H9 (cell line): ENCODE measurements around the gene TRIM67. TPM values are rescaled to one million over a fixed set of nuclear protein-coding genes. Genes with fewer than 3 reads are reported as not detected.

Source experiments
- DNase-seq: peaks from one replicate; pipeline ENCODE4 v3.0.0-alpha.2; 2017
- H2AFZ ChIP-seq: one replicate; pipeline ENCODE4 v1.6.1; 2013; ENCODE audit warnings: mild to moderate bottlenecking, low read length, control low read depth, moderate library complexity
- H2AK5ac ChIP-seq: 2 replicates; pipeline ENCODE4 v1.6.1; 2013; ENCODE audit warnings: low read length, control low read depth, mixed read lengths; ENCODE audit not compliant: insufficient read length
- H2BK120ac ChIP-seq: one replicate; pipeline ENCODE4 v1.6.1; 2013; ENCODE audit warnings: low read depth, mild to moderate bottlenecking, low read length, control low read depth, inconsistent platforms; ENCODE audit not compliant: poor library complexity, severe bottlenecking
- H2BK12ac ChIP-seq: 2 replicates; pipeline ENCODE4 v1.6.1; 2013; ENCODE audit warnings: low read length, control low read depth, mixed read lengths, low read depth; ENCODE audit not compliant: insufficient read length
- H2BK15ac ChIP-seq: 2 replicates; pipeline ENCODE4 v1.6.1; 2013; ENCODE audit warnings: low read depth, low read length, control low read depth
- H2BK20ac ChIP-seq: one replicate; pipeline ENCODE4 v1.6.1; 2013; ENCODE audit warnings: low read depth, mild to moderate bottlenecking, low read length, control low read depth, inconsistent platforms; ENCODE audit not compliant: poor library complexity, severe bottlenecking
- H2BK5ac ChIP-seq: 2 replicates; pipeline ENCODE4 v1.6.1; 2013; ENCODE audit warnings: low read length, control low read depth, mixed read lengths; ENCODE audit not compliant: insufficient read length
- H3K14ac ChIP-seq: 2 replicates; pipeline ENCODE4 v1.6.1; 2013; ENCODE audit warnings: low read length, control low read depth; ENCODE audit not compliant: insufficient read depth
- H3K18ac ChIP-seq: 2 replicates; pipeline ENCODE4 v1.6.1; 2013; ENCODE audit warnings: low read depth, mild to moderate bottlenecking, mixed read lengths, low read length, control low read depth; ENCODE audit not compliant: insufficient read length
- H3K23ac ChIP-seq: 2 replicates; pipeline ENCODE4 v1.6.1; 2013; ENCODE audit warnings: low read length, control low read depth, mixed read lengths, low read depth; ENCODE audit not compliant: insufficient read length
- H3K23me2 ChIP-seq: 2 replicates; pipeline ENCODE4 v1.6.1; 2013; ENCODE audit warnings: low read depth, mild to moderate bottlenecking, mixed read lengths, low read length, control low read depth; ENCODE audit not compliant: insufficient read length, poor library complexity, severe bottlenecking
- H3K27ac ChIP-seq: 2 replicates; pipeline ENCODE4 v1.5.1; 2013; ENCODE audit warnings: low read length, control low read depth, mixed read lengths, low read depth; ENCODE audit not compliant: insufficient read length
- H3K27me3 ChIP-seq: 2 replicates; pipeline ENCODE4 v1.6.1; 2013; ENCODE audit warnings: low read length, control low read depth, inconsistent platforms; ENCODE audit not compliant: insufficient read depth
- H3K4ac ChIP-seq: 2 replicates; pipeline ENCODE4 v1.6.1; 2013; ENCODE audit warnings: low read depth, mild to moderate bottlenecking, control low read depth, inconsistent platforms, low read length, moderate library complexity
- H3K4me1 ChIP-seq: 2 replicates; pipeline ENCODE4 v1.6.1; 2013; ENCODE audit warnings: low read length, control low read depth, inconsistent platforms; ENCODE audit not compliant: insufficient read depth
- H3K4me2 ChIP-seq: 2 replicates; pipeline ENCODE4 v1.6.1; 2013; ENCODE audit warnings: low read length, control low read depth, mixed read lengths; ENCODE audit not compliant: insufficient read length, insufficient read depth
- H3K56ac ChIP-seq: 2 replicates; pipeline ENCODE4 v1.6.1; 2013; ENCODE audit warnings: low read depth, mild to moderate bottlenecking, mixed read lengths, low read length, control low read depth; ENCODE audit not compliant: insufficient read length
- H3K79me1 ChIP-seq: 2 replicates; pipeline ENCODE4 v1.6.1; 2013; ENCODE audit warnings: low read depth, mild to moderate bottlenecking, moderate library complexity, low read length, control low read depth, inconsistent platforms; ENCODE audit not compliant: insufficient read depth, poor library complexity, severe bottlenecking
- H3K79me2 ChIP-seq: 2 replicates; pipeline ENCODE4 v1.6.1; 2013; ENCODE audit warnings: low read length, control low read depth, inconsistent platforms; ENCODE audit not compliant: insufficient read depth
- H3K9ac ChIP-seq: 2 replicates; pipeline ENCODE4 v1.6.1; 2013; ENCODE audit warnings: low read length, control low read depth, mixed read lengths; ENCODE audit not compliant: insufficient read length; ENCODE audit errors: extremely low read depth
- H3K9me3 ChIP-seq: one replicate; pipeline ENCODE4 v1.6.1; 2013; ENCODE audit warnings: low read depth, low read length, inconsistent platforms; ENCODE audit not compliant: control insufficient read depth
- H3T11ph ChIP-seq: one replicate; pipeline ENCODE4 v1.6.1; 2013; ENCODE audit warnings: mild to moderate bottlenecking, low read length, control low read depth, inconsistent platforms
- H4K20me1 ChIP-seq: one replicate; pipeline ENCODE4 v1.6.1; 2013; ENCODE audit not compliant: control insufficient read depth, insufficient read length, insufficient read depth
- H4K5ac ChIP-seq: 2 replicates; pipeline ENCODE4 v1.6.1; 2013; ENCODE audit warnings: low read depth, mild to moderate bottlenecking, mixed read lengths, low read length, control low read depth; ENCODE audit not compliant: insufficient read length
- H4K8ac ChIP-seq: replicated peaks from 2 replicates; pipeline ENCODE4 v1.6.1; 2013; ENCODE audit warnings: low read length, control low read depth, mixed read lengths, low read depth; ENCODE audit not compliant: insufficient read length
- H4K91ac ChIP-seq: 2 replicates; pipeline ENCODE4 v1.6.1; 2013; ENCODE audit warnings: low read depth, mild to moderate bottlenecking, moderate library complexity, mixed read lengths, low read length, control low read depth; ENCODE audit not compliant: insufficient read length
- H3K27ac Mint-ChIP-seq, 3 experiments: 2 replicates in 2 of 3; 3 replicates in 1 of 3; pipeline ENCODE4 v1.8.0; 2020 to 2021; ENCODE audit warnings: mixed read lengths in 3 of 3, mild to moderate bottlenecking in 1 of 3, moderate library complexity in 1 of 3
- H3K27me3 Mint-ChIP-seq: 2 replicates; pipeline ENCODE4 v1.8.0; 2021; ENCODE audit warnings: low read depth, mild to moderate bottlenecking, moderate library complexity, mixed read lengths
- H3K36me3 Mint-ChIP-seq, 3 experiments: 2 replicates in 2 of 3; 3 replicates in 1 of 3; pipeline ENCODE4 v1.8.0; 2020 to 2021; ENCODE audit warnings: low read depth in 3 of 3, mixed read lengths in 3 of 3; ENCODE audit not compliant: insufficient read depth in 1 of 3
- H3K4me1 Mint-ChIP-seq, 2 experiments: 2 replicates each; pipeline ENCODE4 v1.8.0; 2020; ENCODE audit warnings: mixed read lengths in 2 of 2
- H3K4me3 Mint-ChIP-seq, 2 experiments: 2 replicates in 1 of 2; 3 replicates in 1 of 2; pipeline ENCODE4 v1.8.0; 2020 to 2021; ENCODE audit warnings: mild to moderate bottlenecking in 2 of 2, mixed read lengths in 2 of 2, moderate library complexity in 1 of 2
- H3K9me3 Mint-ChIP-seq, 2 experiments: 2 replicates in 1 of 2; 3 replicates in 1 of 2; pipeline ENCODE4 v1.8.0; 2020; ENCODE audit warnings: mild to moderate bottlenecking in 2 of 2, mixed read lengths in 2 of 2, moderate library complexity in 1 of 2
- CTCF ChIP-seq: fragments of 200-600 bp; sonication (generic); conservative IDR thresholded peaks from 3 replicates; pipeline ENCODE4 v1.8.0; 2021; ENCODE audit warnings: antibody characterized with exemption, mild to moderate bottlenecking
- WGBS: extraction: QIAGEN DNeasy Blood & Tissue Kit; methylation state at CpG from one replicate; pipeline ENCODE4 v1.1.7; 2013; ENCODE audit warnings: missing lambda C conversion rate, low lambda C conversion rate, mixed read lengths; ENCODE audit not compliant: insufficient read length; ENCODE audit errors: extremely low coverage; 5-methylcytosine and 5-hydroxymethylcytosine counted together
- total RNA-seq: library from RNA; stranded (reverse); gene quantifications from 2 replicates; pipeline ENCODE4 v1.2.1, GENCODE V29; 2021

Gene TRIM67
- total RNA-seq, 1 experiment from 2014 or later: not detected

- Mint-ChIP-seq H3K4me1 (peaks cover 2 to 6% of the 10 kb centered on the region in 2 experiments; a peak in 3 of 4 replicates), H3K27me3 (peaks cover 90% of the 10 kb centered on the region), H3K27ac (no peak overlapping the region), H3K9me3 (peaks cover 16 to 26% of the 10 kb centered on the region in 2 experiments), H3K4me3 (no peak overlapping the region), H3K36me3 (peaks cover 0 to 20% (median 6%) of the 10 kb centered on the region in 3 experiments; a peak in 5 of 7 replicates)
- Histone ChIP-seq H3K79me1 (no peaks in the 10 kb centered on the region), H3K9me3 (peaks cover 5% of the 10 kb centered on the region), H2AK5ac (no peak overlapping the region), H4K5ac (no peak overlapping the region), H3K23ac (no peak overlapping the region), H2BK15ac (no peak overlapping the region), H3K14ac (no peak overlapping the region), H3K23me2 (peaks cover under 1% of the 10 kb centered on the region), H3K27me3 (peaks cover 17% of the 10 kb centered on the region), H3K56ac (no peak overlapping the region), H3T11ph (no peak overlapping the region), H2BK120ac (no peak overlapping the region), H3K9ac (no peak overlapping the region), H2BK5ac (no peak overlapping the region), H3K4me1 (no peaks in the 10 kb centered on the region), H4K20me1 (no peaks in the 10 kb centered on the region), H2AFZ (no peak overlapping the region), H2BK20ac (no peak overlapping the region), H3K27ac (no peak overlapping the region), H2BK12ac (no peak overlapping the region), H3K79me2 (no peaks in the 10 kb centered on the region), H3K18ac (no peak overlapping the region), H3K4me2 (no peak overlapping the region), H3K4ac (no peak overlapping the region), H4K91ac (no peak overlapping the region), H4K8ac (no peak overlapping the region)
- TF ChIP-seq CTCF: no peak
- no CpG with 5 or more reads among the region's 1 CpG for WGBS
- no peak for DNase-seq
Observed at GRCh38 chr1:231155808-231156207, 6.0 kb upstream of the TRIM67 start.
